Stimulated activated naive CD8-positive, alpha-beta T cell treated with anti-CD3 and anti-CD28 coated beads, Interleukin-15, amount 100 ng/mL, for 72 hours (primary cell): Measurements from ENCODE around the gene SCAPER.
"Not testable (repeated sequence)": the region's sequence is repeated elsewhere in the genome, so short reads cannot be mapped to it uniquely, and the experiment has no call there.

ENCODE experiments used
- ATAC-seq: fragments of 150-1000 bp; cut with Tn5 transposase; 2 replicates; pipeline ENCODE4 v1.10.0; 2021; ENCODE audit warnings: mild to moderate bottlenecking, moderate library complexity
- DNase-seq, 2 donors: peaks; one replicate each; pipeline ENCODE4 v3.0.0; 2021 to 2022
- H3K27ac Mint-ChIP-seq, 2 donors: one replicate each; pipeline ENCODE4 v1.8.0; 2022; ENCODE audit warnings: mild to moderate bottlenecking in 2 of 2, mixed read lengths in 2 of 2, moderate library complexity in 2 of 2
- H3K27me3 Mint-ChIP-seq: one replicate; pipeline ENCODE4 v1.8.0; 2022; ENCODE audit warnings: mixed read lengths
- H3K4me1 Mint-ChIP-seq: one replicate; pipeline ENCODE4 v1.8.0; 2022; ENCODE audit warnings: mild to moderate bottlenecking, mixed read lengths
- H3K4me3 Mint-ChIP-seq, 2 donors: one replicate each; pipeline ENCODE4 v1.8.0; 2022; ENCODE audit warnings: mild to moderate bottlenecking in 2 of 2, mixed read lengths in 2 of 2, moderate library complexity in 1 of 2
- H3K9me3 Mint-ChIP-seq, 2 donors: one replicate each; pipeline ENCODE4 v1.8.0; 2022; ENCODE audit warnings: mixed read lengths in 2 of 2

Gene SCAPER

DNA sequence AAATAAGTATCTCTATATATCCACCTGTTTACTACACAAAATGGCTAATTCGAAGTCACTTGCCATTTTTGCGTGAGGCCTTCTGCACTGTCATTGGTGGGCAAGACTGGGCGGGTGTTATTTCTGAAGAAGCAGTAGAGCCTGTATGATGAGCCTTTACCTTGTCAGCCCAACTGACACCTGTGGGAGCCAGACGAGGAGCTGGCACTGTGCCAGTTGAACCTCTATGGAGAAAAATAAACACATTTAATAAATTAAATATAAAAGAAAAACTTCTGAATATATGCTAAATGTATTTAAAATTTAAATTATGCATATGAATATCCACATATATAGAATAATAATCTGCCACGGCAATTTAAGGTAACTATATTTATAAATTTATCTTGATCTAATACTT, 109.9 kb downstream of the SCAPER start:
- Mint-ChIP-seq H3K9me3 (peaks cover 7 to 9% of the 10 kb centered on the region in 2 donors), H3K27ac (no peak overlapping the region), H3K4me1 (no peaks in the 10 kb centered on the region), H3K27me3 (no peaks in the 10 kb centered on the region), H3K4me3 (no peak overlapping the region)
- DNase-seq = no peak
- no peak for ATAC-seq

DNA sequence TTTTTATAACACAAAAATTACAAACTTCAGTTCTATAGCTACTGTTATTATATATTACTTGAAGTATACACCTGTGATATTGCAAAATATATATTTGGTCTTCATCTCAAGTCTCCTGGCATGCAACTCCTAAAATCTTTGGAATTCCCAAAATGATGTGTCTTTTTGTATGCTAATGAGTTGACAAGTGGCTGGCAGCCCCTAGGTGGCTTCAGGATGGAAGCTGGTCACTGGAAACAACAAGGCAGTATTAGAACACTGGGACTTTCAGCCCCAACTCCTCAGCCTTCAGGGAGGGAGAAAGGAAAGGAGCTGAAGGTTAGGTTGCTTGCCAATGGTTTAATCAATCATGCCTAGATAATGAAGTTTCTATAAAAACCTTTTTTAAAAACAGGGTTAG, 112.0 kb downstream of the SCAPER start:
- Mint-ChIP-seq H3K4me3 (no peak overlapping the region), H3K9me3 (peaks cover 7 to 9% of the 10 kb centered on the region in 2 donors), H3K4me1 (no peaks in the 10 kb centered on the region)

DNA sequence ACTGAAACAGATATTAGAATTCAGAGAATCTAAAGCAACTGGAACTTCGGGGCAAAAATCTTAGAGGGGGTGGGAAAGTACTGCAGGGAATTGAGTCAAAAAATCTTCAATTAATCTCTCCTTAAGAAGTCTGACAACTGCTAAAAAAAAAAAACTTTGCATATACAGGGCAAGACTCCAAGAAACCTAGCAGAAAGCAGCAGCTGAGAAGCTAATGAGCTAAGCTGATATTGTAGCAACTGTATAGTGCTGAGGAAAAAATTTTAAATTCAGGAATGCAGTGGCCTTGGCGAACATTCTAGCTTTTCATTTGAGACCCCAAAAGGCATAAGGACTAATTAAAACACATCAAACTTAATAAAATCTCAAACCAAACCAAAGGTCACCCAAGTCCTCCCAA, 113.6 kb downstream of the SCAPER start:
- Mint-ChIP-seq H3K4me1 (no peaks in the 10 kb centered on the region), H3K4me3 (no peak overlapping the region)
- DNase-seq = no peak

More for the DNA sequence above, 112.0 kb downstream of the SCAPER start:
- DNase-seq (no peak), ATAC-seq (no peak)
- H3K27me3 Mint-ChIP-seq = no peaks in the 10 kb centered on the region
- no peak overlapping the region for H3K27ac Mint-ChIP-seq

DNA sequence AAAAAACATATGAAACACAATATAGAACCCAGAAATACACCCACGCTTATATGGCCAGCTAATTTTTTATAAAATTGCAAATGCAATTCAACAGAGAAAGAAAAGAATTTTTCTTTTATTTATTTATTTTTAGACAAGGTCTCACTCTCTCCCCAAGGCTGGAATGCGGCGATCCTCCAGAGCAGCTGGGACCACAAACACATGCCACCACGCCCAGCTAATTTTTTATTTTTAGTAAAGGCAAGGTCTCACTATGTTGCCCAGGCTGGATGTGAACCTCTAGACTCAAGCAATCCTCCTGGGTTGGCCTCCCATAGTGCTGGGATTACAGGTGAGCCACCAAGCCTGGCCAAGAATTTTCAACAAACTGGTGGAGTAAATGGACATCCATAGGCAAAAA, 117.9 kb downstream of the SCAPER start:
- Mint-ChIP-seq H3K27ac (no peak overlapping the region), H3K9me3 (peaks cover 9 to 15% of the 10 kb centered on the region in 2 donors), H3K4me1 (no peaks in the 10 kb centered on the region), H3K4me3 (no peak overlapping the region), H3K27me3 (no peaks in the 10 kb centered on the region)
- no peak for DNase-seq
- no peak for ATAC-seq

More for the DNA sequence above, 113.6 kb downstream of the SCAPER start:
- Mint-ChIP-seq H3K27ac (no peak overlapping the region), H3K27me3 (no peaks in the 10 kb centered on the region), H3K9me3 (peaks cover 7 to 9% of the 10 kb centered on the region in 2 donors)
- no peak for ATAC-seq

DNA sequence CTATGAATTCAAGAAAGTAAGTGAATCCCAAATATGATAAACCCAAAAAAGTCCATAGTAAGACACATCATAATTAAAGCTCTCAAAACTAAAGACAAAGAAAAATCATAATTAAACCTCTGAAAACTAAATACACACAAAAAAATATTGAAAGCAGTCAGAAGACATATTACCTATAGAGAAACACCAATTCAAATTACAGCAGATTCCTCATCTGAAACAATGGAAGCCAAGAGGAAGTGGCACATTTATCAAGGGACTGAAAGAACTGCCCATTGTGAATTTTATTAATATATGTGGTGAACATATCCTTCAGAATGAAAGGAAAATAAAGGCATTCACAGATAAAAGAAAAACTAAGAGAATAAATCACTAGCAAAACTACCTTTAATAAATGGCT, 128.2 kb downstream of the SCAPER start:
- Mint-ChIP-seq H3K9me3 (peaks cover 18 to 22% of the 10 kb centered on the region in 2 donors), H3K4me3 (no peak overlapping the region), H3K27me3 (no peaks in the 10 kb centered on the region), H3K27ac (no peak overlapping the region), H3K4me1 (peaks cover 8% of the 10 kb centered on the region)
- ATAC-seq (no peak), DNase-seq (no peak)

DNA sequence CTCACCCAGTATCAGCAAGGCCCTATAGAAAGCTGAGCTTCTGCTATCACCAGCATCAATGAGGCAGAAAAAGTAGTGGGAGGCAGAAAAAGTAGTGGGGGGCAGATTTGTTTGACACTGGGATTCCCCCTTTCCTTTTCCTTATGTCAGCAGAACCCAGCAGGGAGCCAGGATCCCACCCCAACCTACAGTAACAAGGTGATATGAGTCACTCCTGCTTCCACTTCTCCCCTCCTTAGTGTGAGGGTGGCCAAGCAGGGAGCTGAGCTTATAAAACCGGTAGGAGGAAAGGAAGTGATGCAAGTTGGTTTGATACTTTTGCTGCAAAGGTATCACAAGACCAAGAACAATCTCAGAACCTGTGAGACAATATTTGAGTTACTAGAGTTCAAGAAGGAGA, 128.7 kb downstream of the SCAPER start:
- DNase-seq = no peak
- Mint-ChIP-seq H3K27ac (no peak overlapping the region), H3K4me3 (no peak overlapping the region), H3K9me3 (peaks cover 18 to 22% of the 10 kb centered on the region in 2 donors), H3K4me1 (peaks cover 8% of the 10 kb centered on the region), H3K27me3 (no peaks in the 10 kb centered on the region)
- ATAC-seq = no peak

DNA sequence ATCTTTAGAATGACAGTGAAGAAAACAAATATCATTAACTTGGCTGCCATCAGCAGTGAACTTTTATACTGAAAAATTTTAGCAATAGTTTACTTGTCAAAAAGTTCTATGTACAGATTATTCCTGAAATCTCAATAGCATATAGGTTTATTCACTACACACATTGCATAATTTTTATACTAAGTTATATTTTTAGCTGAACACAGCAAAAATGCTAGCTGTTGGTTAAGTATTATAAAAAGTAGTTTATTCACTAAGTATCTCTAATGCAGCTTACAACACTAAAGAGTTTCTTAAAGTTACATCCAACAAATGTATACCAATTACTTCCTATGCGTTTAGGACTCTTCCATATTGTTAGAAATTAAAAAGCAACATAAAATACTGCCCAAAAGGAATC, 131.9 kb downstream of the SCAPER start:
- DNase-seq (no peak), ATAC-seq (no peak)
- H3K27ac Mint-ChIP-seq = no peak overlapping the region
- no peak overlapping the region for H3K4me3 Mint-ChIP-seq
- H3K9me3 Mint-ChIP-seq = peaks cover 13 to 21% of the 10 kb centered on the region in 2 donors
- no peaks in the 10 kb centered on the region for H3K27me3 Mint-ChIP-seq
- H3K4me1 Mint-ChIP-seq = peaks cover 8% of the 10 kb centered on the region

DNA sequence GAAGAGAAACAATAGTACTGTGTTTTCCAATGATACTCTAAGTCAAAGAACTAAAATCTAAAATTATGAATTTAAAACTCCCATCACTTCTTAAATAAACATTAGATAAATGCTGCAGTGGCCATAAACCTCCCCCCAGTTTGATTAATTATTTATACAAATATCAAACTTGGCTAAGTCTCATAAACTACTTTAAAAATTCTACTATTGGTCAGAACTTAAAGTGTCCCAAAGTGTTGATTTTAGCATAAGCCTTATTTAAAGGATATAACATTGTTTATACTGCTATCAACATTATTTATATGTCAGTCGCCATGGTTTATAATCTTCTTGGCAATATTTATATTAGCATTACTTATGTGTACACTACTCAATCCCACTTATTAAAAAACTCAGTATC, 132.4 kb downstream of the SCAPER start:
- Mint-ChIP-seq H3K4me1 (peaks cover 8% of the 10 kb centered on the region), H3K4me3 (no peak overlapping the region), H3K27me3 (no peaks in the 10 kb centered on the region), H3K9me3 (peaks cover 13 to 21% of the 10 kb centered on the region in 2 donors), H3K27ac (no peak overlapping the region)
- DNase-seq (no peak), ATAC-seq (no peak)

DNA sequence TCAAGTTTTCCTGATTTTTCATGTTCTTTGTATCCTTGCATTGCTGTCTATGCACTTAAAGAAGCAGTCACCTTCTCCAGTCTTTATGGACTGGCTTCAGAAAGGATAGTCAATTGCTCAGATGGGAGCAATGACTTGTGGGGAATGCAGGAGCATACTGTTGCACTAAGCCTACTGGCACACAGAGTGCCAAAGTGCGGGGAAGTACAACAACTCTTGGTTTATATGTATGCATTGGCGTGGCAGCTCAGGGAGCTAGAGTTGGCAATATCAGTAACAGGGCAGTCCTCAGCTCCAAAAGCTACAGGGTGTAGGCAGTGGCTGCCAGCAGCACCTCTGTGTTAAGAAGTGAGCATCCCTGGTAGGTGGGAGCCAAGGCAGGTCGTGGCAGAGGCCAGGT, 141.1 kb downstream of the SCAPER start:
- no peaks in the 10 kb centered on the region for H3K27me3 Mint-ChIP-seq
- H3K9me3 Mint-ChIP-seq = peaks cover 12 to 20% of the 10 kb centered on the region in 2 donors
- DNase-seq (no peak), ATAC-seq (no peak)
- no peak overlapping the region for H3K4me3 Mint-ChIP-seq
- H3K27ac Mint-ChIP-seq = peak overlapping the region in 1 of 2 donors; percentile 14
- H3K4me1 Mint-ChIP-seq = no peaks in the 10 kb centered on the region

DNA sequence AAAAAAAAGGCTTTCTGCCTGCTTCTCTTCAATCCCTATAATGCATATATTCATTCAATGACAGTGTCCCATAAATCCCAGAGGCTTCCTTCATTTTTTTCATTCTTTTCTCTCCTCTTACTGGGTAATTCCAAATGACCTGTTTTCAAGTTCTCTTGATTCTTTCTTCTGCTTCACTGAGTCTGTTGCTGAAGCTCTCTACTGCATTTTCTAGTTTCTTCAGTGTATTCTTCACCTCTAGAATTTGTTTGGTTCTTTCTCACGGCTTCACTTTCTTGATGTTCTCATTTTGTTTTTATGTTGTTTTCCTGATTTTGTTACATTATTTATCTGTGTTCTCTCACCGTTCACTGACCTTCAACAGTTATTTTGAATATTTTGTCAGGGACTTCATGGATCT, 141.6 kb downstream of the SCAPER start:
- no peak for DNase-seq
- Mint-ChIP-seq H3K9me3 (peaks cover 12 to 20% of the 10 kb centered on the region in 2 donors), H3K27ac (peak overlapping the region in 1 of 2 donors; percentile 14), H3K4me3 (no peak overlapping the region), H3K27me3 (no peaks in the 10 kb centered on the region), H3K4me1 (no peaks in the 10 kb centered on the region)
- no peak for ATAC-seq

DNA sequence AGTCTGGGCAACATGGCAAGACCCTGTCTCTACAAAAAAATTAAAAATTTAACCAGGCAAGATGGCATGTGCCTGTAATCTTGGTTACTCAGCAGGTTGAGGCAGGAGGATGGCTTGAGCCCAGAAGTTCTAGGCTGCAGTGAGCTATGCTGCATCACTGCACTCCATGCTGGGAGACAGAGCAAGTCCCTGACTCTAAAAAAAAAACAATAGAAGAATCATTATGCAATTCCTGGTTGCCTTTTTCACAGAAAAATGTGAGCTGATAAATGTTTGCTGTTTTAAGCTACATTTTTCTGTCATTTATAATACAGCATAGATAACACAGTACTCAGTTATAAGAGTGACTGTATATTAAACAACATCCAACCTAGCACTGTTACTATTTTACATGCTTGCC, 148.8 kb downstream of the SCAPER start:
- ATAC-seq (no peak), DNase-seq (no peak)
- no peak overlapping the region for H3K27ac Mint-ChIP-seq

DNA sequence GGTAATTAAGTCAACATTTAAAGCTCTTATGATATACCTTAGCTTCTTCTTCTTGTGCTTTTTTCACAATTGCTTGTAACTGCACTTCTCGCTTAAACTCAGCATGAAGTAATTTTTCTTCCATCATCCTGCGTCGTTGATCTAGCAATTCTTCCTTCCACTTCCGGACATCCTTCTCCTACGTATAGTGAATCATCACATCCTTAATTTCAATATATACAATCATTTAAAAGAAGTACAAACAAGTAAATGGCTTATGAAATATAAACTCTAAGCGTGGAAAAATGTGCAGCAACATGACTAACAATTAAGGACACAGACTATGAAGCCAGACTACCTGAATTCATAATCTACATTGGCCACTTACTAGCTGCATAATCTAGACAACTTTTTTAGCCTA, 151.4 kb downstream of the SCAPER start:
- no peak overlapping the region for H3K4me3 Mint-ChIP-seq
- H3K4me1 Mint-ChIP-seq = peaks cover 13% of the 10 kb centered on the region
- ATAC-seq = no peak
- no peak for DNase-seq
- no peaks in the 10 kb centered on the region for H3K9me3 Mint-ChIP-seq
- H3K27ac Mint-ChIP-seq = no peak overlapping the region
- H3K27me3 Mint-ChIP-seq = no peaks in the 10 kb centered on the region

More for the DNA sequence above, 148.8 kb downstream of the SCAPER start:
- no peak overlapping the region for H3K4me3 Mint-ChIP-seq
- no peaks in the 10 kb centered on the region for H3K27me3 Mint-ChIP-seq
- H3K4me1 Mint-ChIP-seq = peaks cover 13% of the 10 kb centered on the region
- H3K9me3 Mint-ChIP-seq = no peaks in the 10 kb centered on the region

DNA sequence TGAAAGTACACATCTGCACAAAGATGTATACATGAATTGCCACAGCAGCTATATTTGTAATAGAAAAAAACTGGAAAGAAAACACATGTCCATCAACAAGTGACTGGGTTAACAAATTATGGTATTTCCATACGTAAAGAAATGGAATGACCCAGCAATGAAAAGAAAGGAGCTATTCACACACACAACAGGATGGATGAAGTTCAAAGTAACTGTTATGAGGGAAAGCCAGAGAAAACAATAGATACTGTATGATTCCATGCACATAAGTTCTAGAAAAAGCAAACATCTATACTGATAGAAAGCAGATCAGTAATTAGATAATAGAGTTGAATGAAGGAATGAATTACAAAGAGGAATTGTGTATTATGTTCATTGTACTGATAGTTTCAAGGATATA, 152.0 kb downstream of the SCAPER start:
- no peak for DNase-seq
- ATAC-seq = no peak
- no peaks in the 10 kb centered on the region for H3K9me3 Mint-ChIP-seq
- no peaks in the 10 kb centered on the region for H3K27me3 Mint-ChIP-seq
- no peak overlapping the region for H3K4me3 Mint-ChIP-seq
- H3K4me1 Mint-ChIP-seq = peaks cover 13% of the 10 kb centered on the region
- H3K27ac Mint-ChIP-seq = no peak overlapping the region

DNA sequence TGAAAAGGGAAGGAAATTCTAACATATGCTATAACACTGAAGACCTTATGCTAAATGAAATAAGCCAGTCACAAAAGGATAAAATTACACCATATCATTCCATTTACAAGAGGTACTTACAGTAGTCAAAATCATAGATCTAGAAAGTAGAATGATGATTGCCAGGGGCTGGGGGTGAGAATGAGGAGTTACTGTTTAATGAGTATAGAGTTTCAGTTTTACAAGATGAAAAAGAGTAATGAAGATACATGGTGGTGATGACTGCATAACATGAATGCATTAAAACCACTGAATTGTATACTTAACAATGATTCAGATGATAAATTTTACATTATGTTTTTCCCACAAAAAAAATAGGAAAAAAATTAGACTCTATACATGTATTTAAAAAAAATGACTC, 152.6 kb downstream of the SCAPER start:
- DNase-seq (no peak), ATAC-seq (peak; percentile 95)
- Mint-ChIP-seq H3K27ac (no peak overlapping the region), H3K9me3 (no peaks in the 10 kb centered on the region), H3K4me3 (no peak overlapping the region), H3K4me1 (peaks cover 13% of the 10 kb centered on the region), H3K27me3 (no peaks in the 10 kb centered on the region)

DNA sequence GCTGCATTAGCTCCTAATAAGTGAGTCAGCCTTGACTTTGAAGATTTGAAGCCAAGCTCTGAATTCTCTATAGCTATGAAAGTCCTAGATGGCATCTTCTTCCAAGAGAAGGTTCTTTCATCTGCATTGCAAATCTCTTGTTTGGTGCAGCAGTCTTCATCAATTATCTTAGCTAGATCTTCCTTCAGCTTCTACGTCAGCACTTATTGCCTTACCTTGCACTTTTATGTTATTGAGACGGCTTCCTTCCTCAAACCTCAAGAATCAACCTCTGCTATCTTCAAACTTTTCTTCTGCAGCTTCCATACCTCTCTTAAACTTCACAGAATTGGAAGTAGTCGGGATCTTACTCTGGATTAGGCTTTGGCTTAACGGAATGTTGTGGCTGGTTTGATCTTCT, 167.6 kb downstream of the SCAPER start:
- DNase-seq = no peak
- Mint-ChIP-seq H3K4me1 (no peaks in the 10 kb centered on the region), H3K9me3 (no peaks in the 10 kb centered on the region), H3K27ac (no peak overlapping the region), H3K4me3 (no peak overlapping the region), H3K27me3 (no peaks in the 10 kb centered on the region)
- ATAC-seq = no peak

DNA sequence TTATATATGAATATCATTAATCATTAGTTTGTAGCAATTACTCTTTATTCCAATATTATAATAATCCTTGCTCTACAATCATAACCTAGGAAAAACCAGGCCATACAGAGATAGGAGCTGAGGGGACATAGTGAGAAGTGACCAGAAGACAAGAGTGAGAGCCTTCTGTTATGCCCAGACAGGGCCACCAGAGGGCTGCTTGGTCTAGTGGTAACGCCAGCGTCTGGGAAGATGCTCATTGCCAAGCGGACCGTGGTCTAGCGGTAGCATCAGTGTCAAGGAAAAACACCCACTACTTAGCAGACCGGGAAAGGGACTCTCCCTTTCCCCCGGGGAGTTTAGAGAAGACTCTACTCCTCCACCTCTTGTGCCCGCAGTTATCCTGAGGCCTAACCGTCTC, 172.8 kb downstream of the SCAPER start:
- not testable (repeated sequence) for H3K9me3 Mint-ChIP-seq, DNase-seq, H3K27me3 Mint-ChIP-seq, ATAC-seq, H3K4me3 Mint-ChIP-seq, H3K27ac Mint-ChIP-seq, H3K4me1 Mint-ChIP-seq

DNA sequence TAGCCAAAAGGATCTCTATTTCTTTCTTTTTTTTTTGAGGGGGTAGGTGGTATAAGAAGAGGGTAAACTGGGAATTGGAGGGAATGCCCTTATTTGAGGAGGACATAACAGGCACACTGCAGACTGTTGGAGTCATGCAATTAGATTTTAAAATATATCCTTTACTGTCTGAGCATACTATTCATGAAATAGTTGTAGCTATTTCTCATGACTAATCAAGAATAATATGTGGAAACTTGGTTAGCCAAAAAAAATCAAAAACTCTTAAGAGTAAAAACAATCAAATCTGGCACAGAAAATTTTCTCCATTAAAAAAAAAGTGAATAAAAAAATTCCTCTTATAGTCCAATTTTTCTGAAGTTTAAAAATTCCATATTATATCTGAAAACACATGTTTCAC, 174.9 kb downstream of the SCAPER start:
- no peak for DNase-seq
- peaks cover 0 to 4% of the 10 kb centered on the region in 2 donors for H3K9me3 Mint-ChIP-seq
- no peaks in the 10 kb centered on the region for H3K27me3 Mint-ChIP-seq
- no peak overlapping the region for H3K27ac Mint-ChIP-seq
- H3K4me1 Mint-ChIP-seq = no peaks in the 10 kb centered on the region
- no peak for ATAC-seq
- H3K4me3 Mint-ChIP-seq = no peak overlapping the region
